NT2/D1 (cell line): ENCODE measurements around the gene LRRC51.

Experiments used
- SUZ12 ChIP-seq: IDR thresholded peaks from 2 replicates; pipeline ENCODE4 v1.6.1; 2011; ENCODE audit not compliant: insufficient read length, insufficient read depth; ENCODE audit errors: extremely low read depth
- YY1 ChIP-seq: IDR thresholded peaks from 2 replicates; pipeline ENCODE4 v1.6.1; 2011; ENCODE audit not compliant: insufficient read length, insufficient read depth
- ZNF274 ChIP-seq: IDR thresholded peaks from 2 replicates; pipeline ENCODE4 v1.6.1; 2011; ENCODE audit warnings: mild to moderate bottlenecking, low read depth, low read length

GRCh38 chr11:72075109-72075508, 5.5 kb upstream of the LRRC51 start:
- TF ChIP-seq ZNF274 = no peak
- TF ChIP-seq YY1 = no peak
- no peak for TF ChIP-seq SUZ12
